NCI-H510A (cell line): Measurements from ENCODE around the gene PER3.

Experiments
- DNase-seq: peaks from one replicate; lab custom pipeline; 2025; lab: John Stamatoyannopoulos, UW

Gene PER3

DNA sequence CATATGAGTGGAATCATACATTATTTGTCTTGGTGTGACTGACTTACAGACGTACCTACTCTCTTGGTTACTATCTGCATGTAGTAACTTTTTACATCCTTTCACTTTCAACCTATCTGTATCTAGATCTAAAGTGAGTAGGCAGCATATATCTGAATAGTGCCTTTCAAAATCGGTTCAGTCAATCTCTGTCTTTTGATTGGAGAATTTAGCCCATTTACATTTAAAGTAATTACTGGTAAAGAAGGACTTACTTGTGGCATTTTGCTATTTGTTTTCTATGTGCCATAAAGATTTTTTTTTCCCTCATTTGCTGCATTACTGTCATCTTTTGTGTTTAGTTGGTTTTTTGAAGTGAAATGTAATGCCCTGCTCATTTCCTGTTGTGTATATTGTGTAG, 54.6 kb downstream of the PER3 start:
- DNase-seq, result no peak

DNA sequence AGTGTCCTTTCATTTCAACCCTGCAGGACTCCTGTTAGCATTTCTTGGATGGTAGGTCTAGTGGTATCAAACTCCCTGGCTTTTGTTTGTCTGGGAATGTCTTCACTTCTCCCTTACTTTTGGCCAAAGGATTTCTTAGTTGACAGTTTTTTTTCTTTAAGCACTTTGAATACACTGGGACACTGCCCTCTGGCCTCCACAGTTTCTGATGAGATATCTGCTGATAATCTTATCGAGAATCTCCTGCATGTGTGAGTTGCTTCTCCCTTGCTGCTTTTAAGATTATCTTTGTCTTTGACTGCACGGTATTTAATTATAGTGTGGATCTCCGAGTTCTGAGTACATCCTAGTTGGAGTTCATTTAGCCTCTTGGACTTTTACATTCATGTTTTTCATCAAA, 55.4 kb downstream of the PER3 start:
- no peak for DNase-seq

DNA sequence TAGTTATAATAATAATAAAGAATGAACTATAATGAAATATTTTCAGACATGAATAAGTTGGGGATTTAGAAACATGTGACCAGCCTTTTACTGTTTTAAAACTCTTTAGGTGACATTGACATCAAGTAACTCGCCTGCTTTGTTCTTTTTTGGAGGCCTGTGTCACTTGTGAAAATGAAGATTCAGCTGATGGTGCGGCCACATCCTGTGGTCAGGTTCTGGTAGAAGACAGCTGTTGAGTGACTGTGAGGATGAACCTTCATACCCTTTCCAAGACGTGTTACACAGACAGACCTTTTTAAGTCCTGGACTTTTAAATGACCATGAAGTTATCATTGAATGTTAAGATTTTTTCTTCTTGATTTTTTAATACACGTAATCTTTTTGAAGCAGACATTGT, 58.4 kb downstream of the PER3 start:
- DNase-seq, result no peak

DNA sequence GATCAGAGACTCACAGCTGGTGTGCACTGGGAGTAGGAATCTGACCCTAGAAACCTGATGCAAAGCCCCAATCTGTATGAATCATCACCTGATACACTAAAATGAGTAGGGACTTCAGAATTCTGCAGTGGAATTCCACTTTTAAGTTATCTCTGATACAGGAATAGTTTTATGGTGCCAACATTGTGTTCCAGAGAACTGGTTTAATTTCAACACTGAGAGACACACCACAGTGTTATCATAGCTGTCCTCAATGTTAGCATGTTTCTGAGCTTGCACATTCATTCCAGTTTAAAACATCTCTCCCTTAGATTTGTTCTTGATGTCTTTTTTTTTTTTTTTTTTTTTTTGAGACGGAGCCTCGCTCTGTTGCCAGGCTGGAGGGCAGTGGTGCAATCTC, 61.7 kb downstream of the PER3 start:
- no peak for DNase-seq

DNA sequence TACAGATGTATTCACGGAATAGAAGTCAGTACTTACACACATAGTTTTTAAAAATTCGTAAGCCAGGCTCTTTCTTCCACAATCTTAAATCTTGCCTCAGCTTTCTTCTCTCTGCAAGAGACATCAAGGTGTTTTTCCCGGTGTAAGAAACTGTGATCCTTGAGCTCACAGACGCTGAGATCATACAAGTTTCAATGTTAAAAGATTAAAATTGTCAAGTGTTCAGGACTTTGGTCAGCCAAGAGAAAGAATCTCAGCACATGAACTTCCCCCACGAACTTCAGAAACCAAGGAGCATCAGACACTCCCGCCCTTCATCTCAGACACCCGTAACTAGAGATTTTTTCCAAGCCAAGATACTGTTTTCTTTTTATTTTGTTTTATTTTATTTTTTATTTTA, 62.6 kb downstream of the PER3 start:
- no peak for DNase-seq

DNA sequence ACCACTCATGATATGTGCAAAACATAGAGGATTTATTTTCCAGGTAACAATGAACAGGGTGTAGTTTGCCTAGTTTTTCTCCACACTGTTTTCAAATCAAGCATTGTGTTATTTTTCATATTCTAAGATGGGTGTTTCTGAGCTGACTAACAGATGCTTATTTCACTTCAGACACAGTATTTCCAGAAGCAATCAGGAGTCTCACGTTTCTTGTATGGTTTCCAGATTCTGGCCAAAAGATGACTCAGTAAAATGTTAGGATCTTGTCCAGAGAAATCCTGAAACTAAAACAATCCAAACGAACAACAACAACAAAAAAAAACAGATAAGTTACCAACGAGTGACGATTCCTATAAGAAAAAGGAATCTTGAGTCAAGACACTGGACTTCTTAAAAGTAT, 63.5 kb downstream of the PER3 start:
- DNase-seq, result no peak

DNA sequence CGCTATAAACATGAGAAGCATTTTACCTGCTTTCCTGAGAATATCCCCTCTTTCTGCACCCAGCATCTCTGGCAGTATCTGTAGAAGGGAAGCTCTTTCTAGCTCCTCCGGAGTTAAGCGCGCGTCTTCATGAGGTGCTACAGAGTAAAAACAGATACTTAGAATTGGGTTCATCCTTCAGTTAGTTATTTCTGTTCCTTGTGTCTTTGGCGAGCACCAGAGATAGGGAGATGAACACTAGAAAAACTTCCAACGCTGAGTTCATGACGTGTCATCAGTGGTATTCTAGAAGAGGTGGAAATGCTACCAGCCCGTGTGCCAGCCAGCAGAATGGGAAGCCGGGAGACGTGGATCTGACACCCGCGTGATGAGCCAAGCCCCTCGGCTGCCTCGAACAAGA, 66.7 kb downstream of the PER3 start:
- no peak for DNase-seq

- DNase-seq, result no peak
These were observed 69.0 kb downstream of the PER3 start, which contains the start of gene UTS2 for GRCh38 chr1:7852804-7853683. UTS2 (minus strand) TSS chr1:7853065; CDS start chr1:7853003, 62 bp downstream.

GRCh38 chr1:7853684-7854026, 69.6 kb downstream of the PER3 start:
- DNase-seq, result no peak

GRCh38 chr1:7856345-7856744, 72.3 kb downstream of the PER3 start:
- no peak for DNase-seq

GRCh38 chr1:7857000-7857399, 72.9 kb downstream of the PER3 start:
- no peak for DNase-seq

DNA sequence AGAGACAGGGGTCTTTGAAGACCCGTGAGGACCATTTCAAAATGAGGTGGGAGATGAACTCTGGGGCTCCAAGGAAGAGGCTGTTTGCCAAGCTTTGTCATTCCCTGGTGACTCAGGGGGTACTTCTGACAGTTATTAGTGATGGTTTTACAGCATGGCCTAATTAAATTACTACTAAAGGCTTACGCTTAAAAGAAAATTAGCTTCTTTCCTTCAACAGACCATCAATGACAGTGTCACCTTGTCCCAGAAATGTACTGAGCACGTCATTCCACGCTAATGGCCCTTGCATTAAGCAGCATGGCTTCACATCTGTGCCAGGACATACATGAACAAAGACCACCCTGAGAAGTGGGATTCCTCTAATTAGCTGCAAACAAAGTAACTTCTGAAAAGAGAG, 73.9 kb downstream of the PER3 start:
- DNase-seq, result no peak

- DNase-seq, result no peak
These were observed 75.3 kb downstream of the PER3 start for GRCh38 chr1:7859406-7859805.

DNA sequence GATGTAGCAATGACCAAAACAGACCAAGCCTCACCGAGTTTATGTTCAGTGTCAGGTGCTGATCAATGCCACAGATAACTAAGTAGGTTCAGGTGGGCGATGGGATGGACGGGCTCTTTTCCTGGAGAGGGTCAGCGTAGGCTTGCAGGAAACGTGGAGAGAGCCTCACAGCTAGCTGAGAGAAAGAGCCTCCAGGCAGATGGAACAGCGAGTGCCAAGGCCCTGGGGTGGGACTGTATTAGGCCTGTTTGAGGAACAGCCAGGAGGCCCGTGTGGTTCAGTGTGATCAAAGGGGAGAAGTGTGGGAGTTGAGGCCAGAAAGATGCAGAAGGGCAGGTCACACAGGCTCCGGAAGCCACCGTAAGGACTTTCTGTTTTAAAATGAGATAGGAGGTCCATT, 76.0 kb downstream of the PER3 start:
- no peak for DNase-seq

DNA sequence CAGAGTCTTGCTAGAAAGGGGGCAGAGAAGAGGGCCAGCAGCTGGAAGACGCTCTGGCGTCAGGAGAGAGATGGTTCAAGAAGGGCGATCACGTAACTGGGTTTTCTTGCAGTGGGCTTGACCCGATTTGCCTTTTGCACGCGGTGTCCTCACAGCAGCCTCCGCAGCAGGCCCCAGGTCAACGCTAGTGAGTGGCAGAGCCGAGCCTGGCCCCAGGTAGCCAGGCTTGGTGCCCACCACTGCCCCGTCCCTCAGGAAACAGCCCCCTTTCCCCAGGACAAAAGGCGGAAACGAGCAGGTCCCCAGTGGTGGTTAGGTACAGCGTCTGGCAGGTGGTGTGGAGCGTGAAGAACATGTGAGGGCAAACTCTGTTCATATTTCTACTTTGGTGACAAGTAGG, 77.4 kb downstream of the PER3 start:
- no peak for DNase-seq

GRCh38 chr1:7862211-7863060, 78.3 kb downstream of the PER3 start:
- DNase-seq, result no peak

- DNase-seq, result no peak
These were observed 79.8 kb downstream of the PER3 start for GRCh38 chr1:7863756-7864328.

DNA sequence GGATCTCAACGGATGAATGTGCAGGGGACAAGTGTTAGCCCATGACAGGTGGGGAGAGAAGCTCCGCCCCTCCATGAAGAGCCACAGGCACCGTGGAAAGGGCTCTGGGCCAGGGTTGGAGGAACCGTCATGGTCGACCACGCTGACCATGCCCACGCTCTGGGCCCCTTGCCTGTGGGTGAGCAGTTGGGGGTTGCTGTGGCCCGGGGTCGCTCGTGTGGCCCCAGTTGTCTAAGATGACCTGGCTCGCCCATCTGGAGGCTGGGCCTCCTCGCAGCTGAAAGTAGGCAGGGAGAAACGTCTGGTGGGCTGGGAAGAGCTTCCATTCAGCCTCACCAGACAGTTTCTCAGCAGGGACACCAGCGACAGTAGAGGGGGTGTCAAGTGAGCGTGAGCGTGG, 81.9 kb downstream of the PER3 start:
- DNase-seq, result no peak

GRCh38 chr1:7868070-7868780, 84.1 kb downstream of the PER3 start:
- DNase-seq, result no peak

DNA sequence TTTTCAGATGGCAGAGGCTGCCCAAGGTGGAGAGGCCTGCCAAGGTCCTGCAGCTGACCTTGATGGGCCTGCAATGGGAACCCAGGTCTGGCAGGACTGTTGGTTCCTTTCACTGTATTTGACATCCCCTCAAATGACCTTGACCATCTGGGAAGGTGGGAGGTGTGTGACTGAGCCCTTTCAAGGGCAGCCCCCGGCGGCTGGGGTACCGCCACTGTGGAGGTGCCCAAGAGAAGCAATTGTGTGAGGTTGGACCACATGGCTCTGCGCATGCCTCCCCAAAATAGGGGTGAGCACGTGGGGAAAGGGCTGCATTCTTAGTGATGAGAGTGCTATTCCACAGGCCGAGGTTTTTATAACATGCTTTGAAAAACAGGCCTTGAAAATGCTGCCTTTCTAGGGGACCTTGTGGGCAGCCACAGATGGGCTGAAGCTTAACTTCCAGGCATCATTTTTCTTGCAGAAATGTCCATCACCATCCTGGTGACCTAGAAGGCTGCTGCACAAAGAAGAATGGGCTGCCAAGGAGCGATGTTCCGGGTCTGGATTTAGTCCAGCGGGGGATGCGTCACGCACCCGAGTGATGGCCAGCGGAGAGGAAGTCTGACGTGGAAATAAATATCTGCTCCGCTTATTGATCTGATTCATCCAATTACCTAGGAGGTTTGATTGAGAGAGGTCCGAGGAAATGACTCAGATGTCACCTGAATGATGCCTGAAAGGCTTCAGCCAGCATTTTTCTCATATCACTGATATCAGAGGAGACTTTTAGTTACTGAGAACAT, 85.2 kb downstream of the PER3 start:
- no peak for DNase-seq

DNA sequence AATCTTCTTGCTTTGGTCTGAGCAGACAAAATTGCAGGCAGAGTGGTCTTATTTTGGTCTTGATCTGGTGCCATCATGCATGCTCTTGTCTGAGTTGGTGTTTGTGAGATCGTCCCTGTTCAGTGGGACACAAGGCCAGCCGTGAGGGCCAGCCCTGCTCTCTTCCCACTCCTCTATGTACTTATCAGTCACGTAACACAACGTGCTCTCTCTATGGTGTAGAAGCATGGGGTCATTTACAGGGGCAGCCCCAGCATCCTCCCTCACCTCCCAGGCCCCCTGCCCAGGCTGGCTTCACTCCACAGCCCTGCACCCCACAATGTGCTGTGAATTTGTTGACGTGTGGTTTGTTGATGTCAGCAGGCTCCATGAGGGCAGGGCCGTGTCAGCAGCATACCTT, 87.0 kb downstream of the PER3 start:
- DNase-seq, result no peak
